ENCODE data around the gene HK2.

Gene HK2

DNA sequence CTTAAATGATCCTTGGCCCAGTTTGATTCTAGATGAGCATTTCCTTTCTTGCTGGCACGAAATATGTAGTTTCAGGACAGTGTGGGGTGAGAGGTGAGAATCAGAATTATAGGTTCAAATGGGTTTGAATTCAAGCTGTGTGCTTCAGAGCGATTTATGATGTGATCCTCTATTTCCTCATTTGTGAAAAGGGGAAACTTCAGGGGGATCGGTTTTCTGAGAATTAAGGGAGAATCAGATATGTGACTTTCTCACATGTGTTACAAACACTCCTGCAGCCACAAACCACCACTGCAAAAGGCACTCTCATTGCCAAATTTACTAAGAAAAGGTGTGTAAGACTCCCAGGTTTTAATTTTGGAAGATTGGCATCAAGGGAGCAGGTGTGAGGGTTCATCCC is 24.4 kb downstream of the HK2 start:
- Histone ChIP-seq H3K27me3 (ENCODE audit: insufficient read depth, low read depth, severe bottlenecking) (no peaks in the 10 kb centered on the region), H3K27ac (no peak overlapping the region), H3K9me3 (ENCODE audit: severe bottlenecking) (no peaks in the 10 kb centered on the region), H3K36me3 (peaks cover 28% of the 10 kb centered on the region), H3K4me3 (ENCODE audit: low read depth, low read length) (no peak overlapping the region)
- DNase-seq, result no peak
- TF ChIP-seq, protein P1, sequence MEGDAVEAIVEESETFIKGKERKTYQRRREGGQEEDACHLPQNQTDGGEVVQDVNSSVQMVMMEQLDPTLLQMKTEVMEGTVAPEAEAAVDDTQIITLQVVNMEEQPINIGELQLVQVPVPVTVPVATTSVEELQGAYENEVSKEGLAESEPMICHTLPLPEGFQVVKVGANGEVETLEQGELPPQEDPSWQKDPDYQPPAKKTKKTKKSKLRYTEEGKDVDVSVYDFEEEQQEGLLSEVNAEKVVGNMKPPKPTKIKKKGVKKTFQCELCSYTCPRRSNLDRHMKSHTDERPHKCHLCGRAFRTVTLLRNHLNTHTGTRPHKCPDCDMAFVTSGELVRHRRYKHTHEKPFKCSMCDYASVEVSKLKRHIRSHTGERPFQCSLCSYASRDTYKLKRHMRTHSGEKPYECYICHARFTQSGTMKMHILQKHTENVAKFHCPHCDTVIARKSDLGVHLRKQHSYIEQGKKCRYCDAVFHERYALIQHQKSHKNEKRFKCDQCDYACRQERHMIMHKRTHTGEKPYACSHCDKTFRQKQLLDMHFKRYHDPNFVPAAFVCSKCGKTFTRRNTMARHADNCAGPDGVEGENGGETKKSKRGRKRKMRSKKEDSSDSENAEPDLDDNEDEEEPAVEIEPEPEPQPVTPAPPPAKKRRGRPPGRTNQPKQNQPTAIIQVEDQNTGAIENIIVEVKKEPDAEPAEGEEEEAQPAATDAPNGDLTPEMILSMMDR (IDR thresholded peaks at IDR 0.05; ENCODE audit: low read depth, low read length), result no peak

DNA sequence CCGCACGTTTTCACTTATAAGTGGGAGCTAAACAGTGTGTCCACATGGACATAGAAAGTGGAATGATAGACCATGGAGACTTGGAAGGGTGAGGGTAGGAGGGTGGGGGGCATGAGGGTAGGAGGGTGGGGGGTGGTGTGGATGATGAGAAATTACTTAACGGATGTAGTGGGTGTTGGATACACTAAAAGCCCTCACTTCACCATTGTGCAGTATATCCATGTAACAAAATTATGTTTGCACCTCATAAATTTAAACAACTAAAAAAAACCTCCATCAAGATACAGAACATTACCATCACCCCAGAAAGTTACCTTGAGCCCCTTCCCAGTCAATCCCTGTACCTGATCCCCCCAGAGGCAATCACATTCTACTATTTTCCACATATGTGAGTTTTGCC is 26.2 kb downstream of the HK2 start:
- H3K36me3 ChIP-seq, result peaks cover 24% of the 10 kb centered on the region
- H3K9me3 ChIP-seq (ENCODE audit: severe bottlenecking), result no peaks in the 10 kb centered on the region
- no peak overlapping the region for H3K27ac ChIP-seq
- TF ChIP-seq, protein P1 (IDR thresholded peaks at IDR 0.05; ENCODE audit: low read depth, low read length), result no peak
- no peak for DNase-seq
- no peak overlapping the region for H3K4me3 ChIP-seq (ENCODE audit: low read depth, low read length)
- H3K27me3 ChIP-seq (ENCODE audit: insufficient read depth, low read depth, severe bottlenecking), result no peaks in the 10 kb centered on the region

DNA sequence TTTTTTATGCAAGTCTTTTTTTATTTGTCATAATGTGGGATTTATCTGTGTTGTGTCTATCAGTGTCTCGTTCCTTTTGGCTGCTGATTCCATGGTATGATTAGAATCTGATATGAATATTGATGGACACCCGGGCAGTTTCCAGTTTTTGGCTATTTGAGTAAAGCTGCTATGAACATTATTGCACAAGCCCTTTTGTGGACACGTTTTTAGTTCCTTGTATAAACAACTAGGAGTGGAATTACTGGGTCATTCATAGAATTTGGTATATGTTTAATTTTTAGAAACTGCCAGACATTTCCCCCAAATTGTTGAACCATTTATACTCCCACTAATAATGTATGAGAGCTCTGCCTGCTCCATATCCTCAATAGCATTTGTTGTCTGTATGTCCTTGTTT is 26.6 kb downstream of the HK2 start:
- Histone ChIP-seq H3K36me3 (peaks cover 22% of the 10 kb centered on the region), H3K27me3 (ENCODE audit: insufficient read depth, low read depth, severe bottlenecking) (no peaks in the 10 kb centered on the region), H3K4me3 (ENCODE audit: low read depth, low read length) (no peak overlapping the region), H3K27ac (no peak overlapping the region), H3K9me3 (ENCODE audit: severe bottlenecking) (no peaks in the 10 kb centered on the region)
- TF ChIP-seq, protein P1 (IDR thresholded peaks at IDR 0.05; ENCODE audit: low read depth, low read length), result no peak
- DNase-seq, result no peak

DNA sequence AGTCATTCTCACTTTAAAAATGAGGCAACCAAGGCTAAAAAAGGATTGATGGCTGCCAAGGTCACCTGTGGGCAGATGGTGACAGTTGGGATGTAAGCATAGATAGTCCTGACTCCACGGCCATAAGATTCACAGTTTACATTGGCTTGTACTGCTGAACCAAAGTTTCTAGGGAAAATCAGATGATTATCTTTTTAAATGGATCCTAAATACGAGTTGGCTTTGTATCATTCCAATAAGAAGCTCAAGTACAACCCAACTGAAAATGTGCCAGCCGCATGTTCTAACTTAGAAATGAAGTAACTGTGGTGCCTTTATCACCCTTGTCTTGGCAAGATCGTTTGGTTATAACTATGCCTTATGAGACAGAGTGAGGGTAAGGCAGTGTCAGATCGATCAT is 27.6 kb downstream of the HK2 start:
- H3K36me3 ChIP-seq, result peaks cover 15% of the 10 kb centered on the region
- DNase-seq, result no peak
- no peaks in the 10 kb centered on the region for H3K9me3 ChIP-seq (ENCODE audit: severe bottlenecking)
- H3K4me3 ChIP-seq (ENCODE audit: low read depth, low read length), result no peak overlapping the region
- TF ChIP-seq, protein P1 (IDR thresholded peaks at IDR 0.05; ENCODE audit: low read depth, low read length), result no peak
- H3K27ac ChIP-seq, result no peak overlapping the region
- no peaks in the 10 kb centered on the region for H3K27me3 ChIP-seq (ENCODE audit: insufficient read depth, low read depth, severe bottlenecking)

DNA sequence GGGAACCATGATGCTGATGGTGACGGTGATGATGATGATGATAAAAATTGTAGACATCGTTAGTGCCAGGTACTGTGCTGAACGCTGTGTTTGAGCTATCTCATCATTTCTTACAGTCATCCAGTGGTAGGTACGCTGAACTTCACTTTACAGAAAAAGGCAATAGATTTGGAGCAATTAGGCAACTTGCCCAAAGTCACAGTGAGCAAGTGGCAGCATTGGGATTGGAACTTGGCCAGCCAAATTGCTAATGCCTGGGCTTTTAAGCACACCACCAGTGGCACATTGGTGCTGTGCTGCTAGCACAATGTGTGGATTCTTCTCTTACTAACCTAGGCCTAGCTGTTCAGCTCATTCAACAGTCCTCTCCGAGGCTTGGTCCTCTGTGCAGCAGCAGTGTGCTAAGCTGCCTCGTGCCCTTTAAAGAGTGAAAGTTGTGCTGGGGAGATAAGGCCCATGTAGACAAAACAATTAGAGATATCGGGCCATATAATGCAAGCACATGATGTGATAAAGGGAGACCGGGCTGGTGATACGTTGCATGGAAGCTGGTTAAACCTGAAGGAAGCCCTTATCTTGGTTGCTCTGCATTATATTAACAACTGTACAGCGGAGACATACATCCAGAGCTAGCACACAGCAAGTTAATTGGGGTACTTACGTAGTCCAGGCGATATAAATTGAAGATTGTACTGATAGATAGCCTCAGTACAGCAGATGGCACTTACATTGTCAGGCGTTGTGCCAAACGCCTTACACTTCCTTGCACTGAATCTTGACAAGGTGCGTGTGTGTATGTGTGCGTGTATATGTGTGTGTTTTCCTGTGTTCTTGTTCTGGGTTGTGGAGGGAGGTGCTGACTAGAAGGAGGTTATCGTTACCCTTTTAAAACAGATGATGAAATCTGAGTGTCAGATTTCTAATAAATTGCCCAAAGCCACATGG is 28.4 kb downstream of the HK2 start:
- Histone ChIP-seq H3K9me3 (ENCODE audit: severe bottlenecking) (no peaks in the 10 kb centered on the region), H3K27ac (no peak overlapping the region), H3K27me3 (ENCODE audit: insufficient read depth, low read depth, severe bottlenecking) (no peaks in the 10 kb centered on the region), H3K36me3 (peaks cover 9% of the 10 kb centered on the region), H3K4me3 (ENCODE audit: low read depth, low read length) (no peak overlapping the region)
- TF ChIP-seq, protein P1 (IDR thresholded peaks at IDR 0.05; ENCODE audit: low read depth, low read length), result no peak
- no peak for DNase-seq

Data from WERI-Rb-1 (cell line).